Colonic mucosa (tissue), 4 donors: Measurements from ENCODE around the gene ZNF512B. TPM values are rescaled to one million over a fixed set of nuclear protein-coding genes. Genes with fewer than 3 reads are reported as not detected.
"Not testable (repeated sequence)": the region's sequence is repeated elsewhere in the genome, so short reads cannot be mapped to it uniquely, and the experiment has no call there.

Experiments used
- DNase-seq: peaks from one replicate; pipeline ENCODE4 v3.0.0-alpha.2; 2020
- H3K27ac ChIP-seq: fragments of 200-600 bp; one replicate; pipeline ENCODE4 v1.8.0; 2021
- H3K27me3 ChIP-seq: fragments of 200-600 bp; one replicate; pipeline ENCODE4 v1.8.0; 2021
- H3K36me3 ChIP-seq: fragments of 200-600 bp; one replicate; pipeline ENCODE4 v1.8.0; 2021
- H3K4me1 ChIP-seq: fragments of 200-600 bp; one replicate; pipeline ENCODE4 v1.8.0; 2021; ENCODE audit warnings: mild to moderate bottlenecking
- H3K4me3 ChIP-seq: fragments of 200-600 bp; one replicate; pipeline ENCODE4 v1.8.0; 2021
- H3K9ac ChIP-seq, 2 donors: one replicate each; pipeline ENCODE4 v1.7.0; 2013; ENCODE audit warnings: control low read depth in 2 of 2, low read depth in 2 of 2, low read length in 2 of 2
- H3K9me3 ChIP-seq: fragments of 200-600 bp; one replicate; pipeline ENCODE4 v1.8.0; 2021
- intact Hi-C: fragments of 100-400 bp; cut with DNase I; formaldehyde crosslinking; loops from one replicate; pipeline ENCODE4 v1.14.1; 2022
- total RNA-seq, 2 donors: library from RNA; stranded (reverse); fragmentation: NEBNext Ultra II Directional in 1 of 2; extraction: Animal tissue kit (Norgen Biotek cat#: 25700) in 1 of 2; gene quantifications; one replicate each; pipeline ENCODE4 v1.2.1, GENCODE V29; 2021
- TF ChIP-seq, protein P1 (sequence below): fragments of 200-600 bp; IDR thresholded peaks from one replicate; pipeline ENCODE4 v1.8.0; 2022; ENCODE audit warnings: antibody characterized with exemption, mild to moderate bottlenecking
- donor health status: healthy.
- donor health status: DM: no; HTN: no; CAD: no.
- donor health status: DM: no; HTN: no; CAD: no.

ZNF512B gene, protein sequence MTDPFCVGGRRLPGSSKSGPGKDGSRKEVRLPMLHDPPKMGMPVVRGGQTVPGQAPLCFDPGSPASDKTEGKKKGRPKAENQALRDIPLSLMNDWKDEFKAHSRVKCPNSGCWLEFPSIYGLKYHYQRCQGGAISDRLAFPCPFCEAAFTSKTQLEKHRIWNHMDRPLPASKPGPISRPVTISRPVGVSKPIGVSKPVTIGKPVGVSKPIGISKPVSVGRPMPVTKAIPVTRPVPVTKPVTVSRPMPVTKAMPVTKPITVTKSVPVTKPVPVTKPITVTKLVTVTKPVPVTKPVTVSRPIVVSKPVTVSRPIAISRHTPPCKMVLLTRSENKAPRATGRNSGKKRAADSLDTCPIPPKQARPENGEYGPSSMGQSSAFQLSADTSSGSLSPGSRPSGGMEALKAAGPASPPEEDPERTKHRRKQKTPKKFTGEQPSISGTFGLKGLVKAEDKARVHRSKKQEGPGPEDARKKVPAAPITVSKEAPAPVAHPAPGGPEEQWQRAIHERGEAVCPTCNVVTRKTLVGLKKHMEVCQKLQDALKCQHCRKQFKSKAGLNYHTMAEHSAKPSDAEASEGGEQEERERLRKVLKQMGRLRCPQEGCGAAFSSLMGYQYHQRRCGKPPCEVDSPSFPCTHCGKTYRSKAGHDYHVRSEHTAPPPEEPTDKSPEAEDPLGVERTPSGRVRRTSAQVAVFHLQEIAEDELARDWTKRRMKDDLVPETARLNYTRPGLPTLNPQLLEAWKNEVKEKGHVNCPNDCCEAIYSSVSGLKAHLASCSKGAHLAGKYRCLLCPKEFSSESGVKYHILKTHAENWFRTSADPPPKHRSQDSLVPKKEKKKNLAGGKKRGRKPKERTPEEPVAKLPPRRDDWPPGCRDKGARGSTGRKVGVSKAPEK
- total RNA-seq = 1 to 10 TPM; 1.9 TPM

DNA sequence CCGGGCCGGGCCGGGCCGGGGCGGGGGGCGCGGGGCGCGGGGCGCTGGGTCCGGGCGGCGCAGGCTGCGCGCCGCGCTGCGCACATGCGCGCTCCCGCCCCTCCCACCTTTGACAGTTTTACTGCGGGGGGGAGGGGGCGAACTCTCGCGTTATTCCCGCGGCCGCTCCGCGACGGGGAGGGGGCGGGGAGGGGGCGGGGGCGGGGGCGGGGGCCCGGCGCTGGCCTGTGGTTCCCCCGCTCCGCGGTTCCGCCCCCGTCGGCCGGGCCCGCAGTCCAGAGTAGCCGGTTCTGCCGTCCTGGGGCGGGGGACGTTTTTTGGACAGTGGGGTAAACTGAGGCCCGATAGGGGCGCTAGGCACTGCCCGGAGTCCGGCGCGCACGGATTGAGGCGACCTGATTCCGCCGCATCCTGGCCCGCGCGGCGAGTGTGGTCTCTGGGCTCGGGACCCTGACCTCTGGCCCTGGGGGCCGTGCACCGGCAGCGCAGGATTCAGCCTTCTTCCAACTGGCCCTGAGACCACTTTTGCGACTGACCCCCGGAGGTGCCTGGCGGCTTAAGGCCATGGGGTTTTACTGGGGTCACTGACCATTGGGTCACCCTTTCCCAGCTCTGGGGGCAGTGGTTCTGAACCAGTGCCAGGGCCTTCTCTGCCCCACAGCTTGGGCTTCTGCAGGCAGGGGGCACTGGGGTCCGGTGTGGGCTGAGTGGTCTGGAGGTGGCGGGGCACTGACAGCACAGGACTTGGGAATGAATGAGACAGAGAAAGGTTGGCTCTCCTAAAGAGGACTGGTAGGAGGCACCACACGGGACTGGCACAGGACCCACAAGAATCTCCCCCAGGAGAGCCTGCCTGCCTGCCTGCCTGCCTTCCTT is at the start of gene ZNF512B:
TSS of gene ZNF512B (minus strand) at position 93 of the 876 bp plus-strand sequence. CDS start 1,980 bp downstream, outside the sequence.
- intact Hi-C loops = loop anchor here (10.0 kb wide), 2 partner anchors 185 to 435 kb away; partner anchors contain the start of gene PTK6
- DNase-seq = no peak
- H3K27ac ChIP-seq = no peak within 1 kb of the TSS

DNA sequence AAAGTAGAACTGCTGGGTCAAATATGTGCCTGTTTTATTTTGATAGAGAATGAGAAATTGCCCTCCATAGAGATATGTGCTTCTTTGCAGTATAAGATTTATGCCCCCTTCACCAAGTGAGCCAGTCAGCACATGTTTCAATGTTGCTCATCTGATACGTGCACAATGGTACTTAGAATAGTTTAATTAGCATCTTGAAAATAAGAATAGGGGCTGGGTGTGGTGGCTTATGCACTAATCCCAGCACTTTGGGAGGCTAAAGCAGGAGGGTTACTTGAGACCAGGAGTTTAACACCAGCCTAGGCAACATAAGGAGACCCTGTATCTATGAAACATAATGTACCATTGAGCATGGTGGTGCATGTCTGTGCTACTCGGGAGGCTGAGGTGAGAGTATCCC is 45.9 kb upstream of the ZNF512B start:
- Histone ChIP-seq H3K9ac (no peak overlapping the region), H3K4me3 (no peak overlapping the region), H3K27me3 (no peaks in the 10 kb centered on the region), H3K36me3 (peaks cover 26% of the 10 kb centered on the region), H3K9me3 (no peaks in the 10 kb centered on the region), H3K27ac (no peak overlapping the region), H3K4me1 (no peaks in the 10 kb centered on the region)
- intact Hi-C loops = no loop called here
- no peak for DNase-seq
- TF ChIP-seq, protein P1, sequence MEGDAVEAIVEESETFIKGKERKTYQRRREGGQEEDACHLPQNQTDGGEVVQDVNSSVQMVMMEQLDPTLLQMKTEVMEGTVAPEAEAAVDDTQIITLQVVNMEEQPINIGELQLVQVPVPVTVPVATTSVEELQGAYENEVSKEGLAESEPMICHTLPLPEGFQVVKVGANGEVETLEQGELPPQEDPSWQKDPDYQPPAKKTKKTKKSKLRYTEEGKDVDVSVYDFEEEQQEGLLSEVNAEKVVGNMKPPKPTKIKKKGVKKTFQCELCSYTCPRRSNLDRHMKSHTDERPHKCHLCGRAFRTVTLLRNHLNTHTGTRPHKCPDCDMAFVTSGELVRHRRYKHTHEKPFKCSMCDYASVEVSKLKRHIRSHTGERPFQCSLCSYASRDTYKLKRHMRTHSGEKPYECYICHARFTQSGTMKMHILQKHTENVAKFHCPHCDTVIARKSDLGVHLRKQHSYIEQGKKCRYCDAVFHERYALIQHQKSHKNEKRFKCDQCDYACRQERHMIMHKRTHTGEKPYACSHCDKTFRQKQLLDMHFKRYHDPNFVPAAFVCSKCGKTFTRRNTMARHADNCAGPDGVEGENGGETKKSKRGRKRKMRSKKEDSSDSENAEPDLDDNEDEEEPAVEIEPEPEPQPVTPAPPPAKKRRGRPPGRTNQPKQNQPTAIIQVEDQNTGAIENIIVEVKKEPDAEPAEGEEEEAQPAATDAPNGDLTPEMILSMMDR = no peak

More for the DNA sequence above, at the start of gene ZNF512B:
- peak within 1 kb of the TSS; percentile 57 to 87 for H3K9ac ChIP-seq
- TF ChIP-seq, protein P1 = no peak
- no peaks in the 10 kb centered on the region for H3K9me3 ChIP-seq
- H3K4me3 ChIP-seq = peak within 1 kb of the TSS; percentile 45
- peaks cover 8% of the 10 kb centered on the region for H3K4me1 ChIP-seq
- no peaks in the 10 kb centered on the region for H3K36me3 ChIP-seq
- H3K27me3 ChIP-seq = peaks cover 5% of the 10 kb centered on the region

DNA sequence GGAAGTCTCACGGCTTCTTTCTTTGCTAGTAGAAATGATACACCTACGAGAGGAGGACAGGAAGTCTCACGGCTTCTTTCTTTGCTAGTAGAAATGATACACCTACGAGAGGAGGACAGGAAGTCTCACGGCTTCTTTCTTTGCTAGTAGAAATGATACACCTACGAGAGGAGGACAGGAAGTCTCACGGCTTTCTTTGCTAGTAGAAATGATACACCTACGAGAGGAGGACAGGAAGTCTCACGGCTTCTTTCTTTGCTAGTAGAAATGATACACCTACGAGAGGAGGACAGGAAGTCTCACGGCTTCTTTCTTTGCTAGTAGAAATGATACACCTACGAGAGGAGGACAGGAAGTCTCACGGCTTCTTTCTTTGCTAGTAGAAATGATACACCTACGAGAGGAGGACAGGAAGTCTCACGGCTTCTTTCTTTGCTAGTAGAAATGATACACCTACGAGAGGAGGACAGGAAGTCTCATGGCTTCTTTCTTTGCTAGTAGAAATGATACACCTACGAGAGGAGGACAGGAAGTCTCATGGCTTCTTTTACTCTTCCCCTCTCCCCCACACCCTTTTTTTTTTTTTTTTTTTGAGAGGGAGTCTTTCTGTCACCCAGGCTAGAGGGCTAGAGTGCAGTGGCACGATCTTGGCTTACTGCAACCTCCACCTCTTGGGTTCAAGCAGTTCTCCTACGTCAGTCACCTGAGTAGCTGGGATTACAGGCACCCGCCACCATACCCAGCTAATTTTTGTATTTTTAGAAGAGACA is 42.8 kb upstream of the ZNF512B start:
- H3K9ac ChIP-seq, H3K27me3 ChIP-seq, DNase-seq, H3K9me3 ChIP-seq, H3K4me1 ChIP-seq, H3K4me3 ChIP-seq, intact Hi-C loops, H3K27ac ChIP-seq: not testable (repeated sequence)
- peaks cover 23% of the 10 kb centered on the region for H3K36me3 ChIP-seq

DNA sequence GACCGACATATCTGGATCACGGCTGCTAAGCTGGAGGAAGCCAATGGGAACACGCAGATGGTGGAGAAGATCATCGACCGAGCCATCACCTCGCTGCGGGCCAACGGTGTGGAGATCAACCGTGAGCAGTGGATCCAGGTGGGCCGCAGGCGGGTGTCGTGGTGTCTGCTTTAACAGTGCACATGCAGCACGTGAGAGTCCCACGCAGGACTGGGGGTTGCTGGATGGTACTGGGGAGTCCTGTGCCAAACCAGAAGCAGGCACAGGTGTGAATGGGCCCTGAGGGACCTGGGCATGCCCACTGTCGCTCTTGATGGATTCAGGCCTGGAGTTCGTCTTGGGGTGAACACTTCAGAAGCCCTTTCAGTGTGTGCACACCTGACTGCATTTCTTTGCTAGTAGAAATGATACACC is 41.6 kb upstream of the ZNF512B start:
- Histone ChIP-seq H3K36me3 (peaks cover 18% of the 10 kb centered on the region), H3K4me1 (no peaks in the 10 kb centered on the region), H3K9ac (no peak overlapping the region), H3K4me3 (no peak overlapping the region), H3K27me3 (no peaks in the 10 kb centered on the region), H3K9me3 (no peaks in the 10 kb centered on the region), H3K27ac (no peak overlapping the region)
- intact Hi-C loops = no loop called here
- TF ChIP-seq, protein P1 = no peak
- no peak for DNase-seq

DNA sequence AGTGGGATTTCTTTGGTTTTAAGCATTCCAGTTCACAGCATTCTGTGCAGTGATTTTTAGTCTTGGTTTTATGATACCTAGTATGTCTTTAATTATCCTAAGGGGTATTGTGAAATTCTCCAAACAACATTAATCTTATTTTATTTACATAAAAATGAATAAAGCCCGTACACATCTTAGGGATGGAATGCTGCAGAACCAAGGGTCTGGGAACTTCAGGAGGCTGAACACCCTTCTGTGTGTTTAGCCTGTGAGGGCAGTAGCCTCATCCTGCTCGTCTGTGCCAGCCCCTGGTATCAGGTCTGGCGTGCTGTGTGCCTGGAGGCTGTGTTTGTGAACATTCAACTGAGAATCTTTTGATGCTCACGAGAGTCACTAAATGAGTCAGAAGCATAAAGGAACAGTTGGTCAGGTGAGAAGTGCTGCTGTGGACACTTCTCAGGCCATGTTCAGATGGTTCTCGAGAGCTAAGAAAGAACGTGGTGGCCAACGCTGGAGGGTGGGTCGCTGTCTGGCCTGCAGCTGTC is 41.0 kb upstream of the ZNF512B start:
- H3K9me3 ChIP-seq = no peaks in the 10 kb centered on the region
- no peak for DNase-seq
- H3K36me3 ChIP-seq = peaks cover 16% of the 10 kb centered on the region
- no peak overlapping the region for H3K4me3 ChIP-seq
- TF ChIP-seq, protein P1 = no peak
- intact Hi-C loops = no loop called here
- H3K9ac ChIP-seq = no peak overlapping the region
- H3K27me3 ChIP-seq = no peaks in the 10 kb centered on the region
- H3K4me1 ChIP-seq = no peaks in the 10 kb centered on the region
- H3K27ac ChIP-seq = no peak overlapping the region
